Sigmoid colon (tissue), 7 donors: Measurements from ENCODE around the gene COX20. TPM values are rescaled to one million over a fixed set of nuclear protein-coding genes. Genes with fewer than 3 reads are reported as not detected.
A peak's percentile ranks its signal among the peaks of the same experiment; 100 is the strongest.

Experiments used
- DNase-seq: peaks from one replicate; pipeline ENCODE4 v3.0.0-alpha.2; 2019
- H3K27ac ChIP-seq, 4 donors: fragments of 200-600 bp; sonication (generic); one replicate each; pipeline ENCODE4 v1.5.1; 2016 to 2019; ENCODE audit warnings: mild to moderate bottlenecking in 1 of 4
- H3K27me3 ChIP-seq, 3 donors: fragments of 200-600 bp; sonication (generic); one replicate each; pipeline ENCODE4 v1.5.1; 2019; ENCODE audit warnings: mild to moderate bottlenecking in 1 of 3
- H3K36me3 ChIP-seq, 4 donors: fragments of 200-600 bp; sonication (generic); one replicate each; pipeline ENCODE4 v1.5.1; 2016 to 2019
- H3K4me1 ChIP-seq, 4 donors: fragments of 200-600 bp; sonication (generic); one replicate each; pipeline ENCODE4 v1.5.1; 2017 to 2019
- H3K4me3 ChIP-seq, 4 donors: fragments of 200-600 bp; sonication (generic); one replicate each; pipeline ENCODE4 v1.5.1; 2017 to 2019; ENCODE audit warnings: mild to moderate bottlenecking in 2 of 4, moderate library complexity in 1 of 4
- H3K9me3 ChIP-seq, 4 donors: fragments of 200-600 bp in 3 of 4; sonication (generic) in 3 of 4; one replicate each; pipeline versions ENCODE4 v1.5.1 to v1.6.1; 2013 to 2019
- EP300 ChIP-seq, 4 donors: sonication (generic); formaldehyde crosslinking; IDR thresholded peaks; one replicate each; pipeline ENCODE4 v1.6.1; 2017; ENCODE audit warnings: antibody characterized with exemption in 4 of 4
- POLR2A ChIP-seq, 2 donors: fragments of 450-650 bp; IDR thresholded peaks; one replicate each; pipeline ENCODE4 v1.6.1; 2016; ENCODE audit warnings: antibody characterized with exemption in 2 of 2, mild to moderate bottlenecking in 2 of 2, moderate library complexity in 2 of 2
- POLR2AphosphoS5 ChIP-seq, 4 donors: sonication (generic); formaldehyde crosslinking; IDR thresholded peaks; one replicate each; pipeline ENCODE4 v1.6.1; 2017; ENCODE audit warnings: antibody characterized with exemption in 4 of 4
- WGBS, 2 donors: extraction: QIAGEN DNeasy Blood & Tissue Kit; methylation state at CpG; one replicate each; pipeline ENCODE4 v1.1.7; 2013; 5-methylcytosine and 5-hydroxymethylcytosine counted together
- intact Hi-C: fragments of 100-400 bp; cut with DNase I; formaldehyde crosslinking; loops from one replicate; pipeline ENCODE4 v1.15.1; 2023
- polyA plus RNA-seq, 3 donors: library from polyadenylated mRNA; stranded (reverse); fragments of 200-250 nt; gene quantifications; one replicate each; pipeline ENCODE4 v1.2.3, GENCODE V29; 2013
- total RNA-seq, 4 donors: library from RNA; depleted of rRNA; stranded (reverse); fragments of >200 nt; gene quantifications; one replicate each; pipeline ENCODE4 v1.1.0, GENCODE V29; 2016
- TF ChIP-seq, protein P1 (sequence below), 4 experiments: fragments of 450-650 bp in 3 of 4; fragments of 200-600 bp in 1 of 4; IDR thresholded peaks; one replicate each; pipeline ENCODE4 v1.5.1; 2016 to 2019; ENCODE audit warnings: antibody characterized with exemption in 4 of 4, mild to moderate bottlenecking in 3 of 4, moderate library complexity in 2 of 4
- donor health status: healthy with polysubstance abuse.
- donor health status: Bipolar disorder and iron deficiency.
- donor health status: healthy.

The COX20 gene
- total and polyA plus RNA-seq, 7 donors, result 35.2 to 132 (median 62.4) TPM

DNA sequence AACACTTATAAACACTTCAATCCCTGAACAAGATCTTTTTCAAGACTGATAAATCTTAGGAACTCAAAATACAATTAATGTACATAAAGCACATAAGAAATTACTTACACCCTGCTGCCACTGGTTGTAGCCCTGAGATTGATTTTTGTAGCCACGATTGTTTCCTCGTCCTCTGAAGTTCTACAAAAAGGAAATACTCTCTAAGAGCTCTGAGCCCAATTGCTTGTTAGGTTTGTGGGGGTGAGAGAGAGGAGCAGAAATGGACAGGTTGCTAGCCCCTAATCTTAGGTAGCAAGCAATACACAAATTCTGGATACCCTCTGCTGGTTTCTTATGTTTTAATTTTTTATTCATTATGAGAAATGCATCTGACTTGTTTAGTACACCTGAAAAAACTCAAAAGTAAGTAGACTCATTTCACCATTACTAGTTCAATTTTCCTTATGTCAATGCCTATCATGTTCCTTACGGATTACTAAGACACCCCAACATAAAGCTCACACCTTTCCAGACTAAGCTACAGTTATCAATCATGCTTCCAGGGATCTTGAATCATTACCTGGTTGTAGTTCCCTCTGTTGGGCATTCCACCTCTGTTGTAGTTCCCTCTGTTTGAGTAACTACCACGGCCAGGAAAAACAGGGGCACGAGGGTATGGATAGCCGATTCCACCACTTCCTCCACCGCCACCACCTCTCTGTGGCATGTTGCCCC lies 19.6 kb downstream of the COX20 start:
- intact Hi-C loops, result no loop called here
- H3K36me3 ChIP-seq, result peaks cover 46 to 100% (median 65%) of the 10 kb centered on the region in 4 donors
- no peaks in the 10 kb centered on the region for H3K9me3 ChIP-seq
- TF ChIP-seq EP300 (IDR thresholded peaks at IDR 0.05) (no peak), POLR2A (IDR thresholded peaks at IDR 0.05) (no peak), POLR2AphosphoS5 (IDR thresholded peaks at IDR 0.05) (no peak)
- TF ChIP-seq, protein P1, sequence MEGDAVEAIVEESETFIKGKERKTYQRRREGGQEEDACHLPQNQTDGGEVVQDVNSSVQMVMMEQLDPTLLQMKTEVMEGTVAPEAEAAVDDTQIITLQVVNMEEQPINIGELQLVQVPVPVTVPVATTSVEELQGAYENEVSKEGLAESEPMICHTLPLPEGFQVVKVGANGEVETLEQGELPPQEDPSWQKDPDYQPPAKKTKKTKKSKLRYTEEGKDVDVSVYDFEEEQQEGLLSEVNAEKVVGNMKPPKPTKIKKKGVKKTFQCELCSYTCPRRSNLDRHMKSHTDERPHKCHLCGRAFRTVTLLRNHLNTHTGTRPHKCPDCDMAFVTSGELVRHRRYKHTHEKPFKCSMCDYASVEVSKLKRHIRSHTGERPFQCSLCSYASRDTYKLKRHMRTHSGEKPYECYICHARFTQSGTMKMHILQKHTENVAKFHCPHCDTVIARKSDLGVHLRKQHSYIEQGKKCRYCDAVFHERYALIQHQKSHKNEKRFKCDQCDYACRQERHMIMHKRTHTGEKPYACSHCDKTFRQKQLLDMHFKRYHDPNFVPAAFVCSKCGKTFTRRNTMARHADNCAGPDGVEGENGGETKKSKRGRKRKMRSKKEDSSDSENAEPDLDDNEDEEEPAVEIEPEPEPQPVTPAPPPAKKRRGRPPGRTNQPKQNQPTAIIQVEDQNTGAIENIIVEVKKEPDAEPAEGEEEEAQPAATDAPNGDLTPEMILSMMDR (IDR thresholded peaks at IDR 0.05), result no peak
- H3K4me1 ChIP-seq, result peaks cover 0 to 61% (median 43%) of the 10 kb centered on the region in 4 donors
- H3K27ac ChIP-seq, result no peak overlapping the region
- WGBS, 2 donors, result 53 to 65% methylated on average over 7 of the region's 7 CpGs
- no peak for DNase-seq
- H3K4me3 ChIP-seq, result no peak overlapping the region
- no peaks in the 10 kb centered on the region for H3K27me3 ChIP-seq

DNA sequence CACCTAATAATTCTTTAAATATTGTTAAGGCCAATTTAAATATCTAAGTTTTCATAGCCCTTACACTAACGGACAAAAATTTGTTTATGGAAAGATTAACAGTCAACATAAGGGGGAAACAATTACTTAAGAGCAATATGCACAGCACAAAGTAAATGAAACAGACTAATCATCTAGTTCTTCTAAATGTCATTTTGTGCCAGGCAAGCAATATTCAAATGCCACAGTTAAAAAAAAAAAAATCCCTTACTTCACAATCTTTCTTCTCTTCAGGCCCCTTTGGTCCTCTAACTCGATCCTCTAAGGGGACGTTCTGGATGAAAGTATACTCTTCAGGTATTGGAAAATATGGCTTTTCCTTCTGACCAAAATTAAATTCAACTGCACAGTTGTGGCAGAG lies 22.3 kb downstream of the COX20 start:
- no peak for DNase-seq
- TF ChIP-seq POLR2AphosphoS5 (IDR thresholded peaks at IDR 0.05) (no peak), POLR2A (IDR thresholded peaks at IDR 0.05) (no peak)
- Histone ChIP-seq H3K9me3 (no peaks in the 10 kb centered on the region), H3K27me3 (no peaks in the 10 kb centered on the region), H3K4me3 (no peak overlapping the region), H3K4me1 (peaks cover 0 to 77% (median 58%) of the 10 kb centered on the region in 4 donors), H3K36me3 (peaks cover 46 to 84% (median 64%) of the 10 kb centered on the region in 4 donors), H3K27ac (no peak overlapping the region)
- intact Hi-C loops, result loop anchor here (1.0 kb wide), 1 partner anchor 12 kb away; no protein-coding TSS in a partner anchor
- 63 to 65% methylated on average over 3 of the region's 3 CpGs for WGBS, 2 donors

DNA sequence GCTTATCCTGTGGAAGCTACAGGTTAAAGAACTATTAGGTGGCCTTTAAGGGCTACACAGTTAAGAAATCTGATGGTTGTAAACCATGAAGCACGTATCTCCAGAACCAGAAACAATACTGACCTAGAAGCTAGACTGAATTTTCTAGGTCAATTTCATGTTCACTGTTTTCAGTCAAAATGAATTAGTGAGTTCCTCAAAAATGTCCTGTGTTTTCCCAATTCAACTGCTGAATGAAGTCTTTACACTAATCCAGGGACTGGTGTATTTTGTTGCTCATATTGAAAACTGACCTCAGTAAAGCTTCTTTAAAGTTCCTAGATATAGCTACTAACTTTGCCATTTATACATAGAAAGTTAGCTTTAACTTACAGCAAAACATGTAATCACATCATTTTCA lies 22.9 kb downstream of the COX20 start:
- intact Hi-C loops, result loop anchor here (1.0 kb wide), 1 partner anchor 13 kb away; no protein-coding TSS in a partner anchor
- Histone ChIP-seq H3K9me3 (no peaks in the 10 kb centered on the region), H3K27me3 (no peaks in the 10 kb centered on the region), H3K4me1 (peaks cover 0 to 75% (median 56%) of the 10 kb centered on the region in 4 donors), H3K27ac (peak overlapping the region in 1 of 4 donors; percentile 99), H3K4me3 (no peak overlapping the region), H3K36me3 (peaks cover 46 to 78% (median 58%) of the 10 kb centered on the region in 4 donors)
- TF ChIP-seq EP300 (IDR thresholded peaks at IDR 0.05), result no peak
- TF ChIP-seq, protein P1 (IDR thresholded peaks at IDR 0.05), result no peak
- no peak for TF ChIP-seq POLR2AphosphoS5 (IDR thresholded peaks at IDR 0.05)
- no peak for TF ChIP-seq POLR2A (IDR thresholded peaks at IDR 0.05)
- DNase-seq, result no peak
- 46 to 72% methylated on average over 1 of the region's 1 CpG for WGBS, 2 donors

DNA sequence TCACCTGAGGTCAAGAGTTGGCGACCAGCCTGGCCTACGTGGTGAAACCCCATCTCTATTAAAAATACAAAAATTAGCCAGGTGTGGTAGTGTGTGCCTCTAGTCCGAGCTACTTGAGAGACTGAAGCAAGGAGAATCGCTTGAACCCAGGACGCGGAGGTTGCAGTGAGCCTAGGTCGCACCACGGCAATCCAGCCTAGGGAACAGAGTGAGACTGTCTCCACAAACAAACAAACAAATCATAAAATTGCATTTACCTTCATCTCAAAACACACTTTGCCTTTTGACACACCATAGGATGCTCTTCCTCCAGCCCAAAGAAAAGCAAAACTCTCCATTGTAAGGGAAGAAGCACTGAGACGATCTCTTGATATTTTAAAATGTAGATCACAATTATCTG lies 24.6 kb downstream of the COX20 start:
- intact Hi-C loops, result loop anchor here (5.0 to 10.0 kb wide), 3 partner anchors 182 to 295 kb away; partner anchors contain the start of genes DESI2 and KIF26B
- no peak for DNase-seq
- no peaks in the 10 kb centered on the region for H3K27me3 ChIP-seq
- H3K9me3 ChIP-seq, result no peaks in the 10 kb centered on the region
- peak overlapping the region in 2 of 4 donors; percentile 1 to 98 for H3K4me3 ChIP-seq
- WGBS, 2 donors, result 54 to 64% methylated on average over 9 of the region's 9 CpGs
- H3K36me3 ChIP-seq, result peaks cover 36 to 61% (median 48%) of the 10 kb centered on the region in 4 donors
- no peak for TF ChIP-seq POLR2A (IDR thresholded peaks at IDR 0.05)
- TF ChIP-seq, protein P1 (IDR thresholded peaks at IDR 0.05), result no peak
- no peak for TF ChIP-seq EP300 (IDR thresholded peaks at IDR 0.05)
- TF ChIP-seq POLR2AphosphoS5 (IDR thresholded peaks at IDR 0.05), result no peak
- H3K27ac ChIP-seq, result peak overlapping the region; percentile 9 to 99 (median 66)
- peaks cover 0 to 66% (median 54%) of the 10 kb centered on the region in 4 donors for H3K4me1 ChIP-seq

DNA sequence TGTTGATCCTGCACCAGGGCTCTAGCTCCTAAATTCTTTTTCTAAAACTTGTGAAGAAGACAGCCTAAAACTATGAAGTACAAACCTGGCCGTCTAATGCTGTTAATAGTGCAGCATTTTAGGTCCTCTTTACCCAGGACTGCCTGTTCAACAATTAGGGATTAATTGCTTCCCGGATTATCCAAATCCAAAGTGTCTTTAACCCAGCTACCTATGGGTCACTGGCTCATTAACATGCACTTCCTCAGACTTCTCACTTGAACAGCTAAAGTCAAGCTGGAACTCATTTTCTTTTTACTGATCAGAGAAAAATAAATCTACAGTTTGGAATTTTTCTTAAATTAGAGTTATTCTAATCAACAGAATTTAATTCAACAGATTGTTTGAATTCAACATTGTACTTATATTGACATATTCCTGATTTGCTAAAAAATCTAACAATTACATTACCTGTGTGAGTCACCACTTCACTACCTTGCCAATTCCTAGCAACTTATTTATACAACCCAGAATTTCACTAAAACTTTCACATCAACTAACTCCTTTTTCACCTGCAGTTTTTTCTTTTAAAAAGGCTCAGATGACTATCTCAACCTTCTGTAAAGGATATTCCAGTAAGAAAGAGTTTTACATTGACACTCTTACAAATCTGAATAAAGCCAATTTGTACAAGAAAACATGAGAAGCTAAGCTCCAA lies 25.6 kb downstream of the COX20 start:
- no peaks in the 10 kb centered on the region for H3K9me3 ChIP-seq
- WGBS, 2 donors, result 4 to 17% methylated on average over 2 of the region's 2 CpGs
- peaks cover 0 to 68% (median 60%) of the 10 kb centered on the region in 4 donors for H3K4me1 ChIP-seq
- TF ChIP-seq POLR2A (IDR thresholded peaks at IDR 0.05) (no peak), POLR2AphosphoS5 (IDR thresholded peaks at IDR 0.05) (no peak), EP300 (IDR thresholded peaks at IDR 0.05) (no peak)
- TF ChIP-seq, protein P1 (IDR thresholded peaks at IDR 0.05), result no peak
- DNase-seq, result no peak
- H3K36me3 ChIP-seq, result peaks cover 28 to 51% (median 39%) of the 10 kb centered on the region in 4 donors
- H3K27ac ChIP-seq, result peak overlapping the region; percentile 99 to 100 (median 100)
- no peaks in the 10 kb centered on the region for H3K27me3 ChIP-seq
- intact Hi-C loops, result loop anchor here (5.0 to 10.0 kb wide), 3 partner anchors 181 to 294 kb away; partner anchors contain the start of genes DESI2 and KIF26B
- peak overlapping the region in 3 of 4 donors; percentile 92 to 99 (median 98) for H3K4me3 ChIP-seq
